ENCODE results near the gene KISS1R. TPM values are rescaled to one million over a fixed set of nuclear protein-coding genes. Genes with fewer than 3 reads are reported as not detected.
A peak's percentile ranks its signal among the peaks of the same experiment; 100 is the strongest.

Gene KISS1R
- polyA plus RNA-seq, 1 donor (not counting 4 experiments of a cell fraction or from before 2014, with no cell fraction given), result not detected

- Histone ChIP-seq H3K79me2 (ENCODE audit: control insufficient read depth, insufficient read depth, low read length) (no peaks in the 10 kb centered on the region), H3K9me1 (ENCODE audit: control insufficient read depth, extremely low read depth, insufficient read depth, low read length) (no peaks in the 10 kb centered on the region), H3K36me3 (ENCODE audit: control insufficient read depth in 2 of 2, extremely low read depth in 1 of 2, insufficient read depth in 2 of 2, low read length in 2 of 2) (peaks cover 5 to 17% of the 10 kb centered on the region in 2 experiments), H3K9me3 (ENCODE audit: control insufficient read depth, low read depth, low read length) (no peaks in the 10 kb centered on the region), H2AFZ (ENCODE audit: control insufficient read depth, low read length) (no peak overlapping the region), H3K27ac (ENCODE audit: control insufficient read depth, insufficient read depth, low read length) (no peak overlapping the region), H3K9ac (ENCODE audit: control insufficient read depth, extremely low read depth, insufficient read depth, low read length) (no peak overlapping the region), H3K4me2 (ENCODE audit: control insufficient read depth, extremely low read depth, insufficient read depth, low read depth, low read length) (no peak overlapping the region), H3K27me3 (ENCODE audit: control insufficient read depth, extremely low read depth, insufficient read depth, low read length) (no peaks in the 10 kb centered on the region), H3K4me1 (ENCODE audit: control insufficient read depth, extremely low read depth, insufficient read depth, low read length) (no peaks in the 10 kb centered on the region), H4K20me1 (ENCODE audit: control insufficient read depth, extremely low read depth, insufficient read depth, low read length) (no peaks in the 10 kb centered on the region), H3K4me3 (ENCODE audit: control insufficient read depth in 2 of 3, extremely low read depth in 1 of 3, insufficient read depth in 2 of 3, low read depth in 1 of 3, low read length in 3 of 3) (no peak overlapping the region)
- dilution Hi-C loops (cut with MboI; ENCODE audit: extremely low pct_ligation_motif_present, low sequenced_read_pairs), result no loop called here
- FAIRE-seq (no peak), DNase-seq (ENCODE audit: low read depth, low spot score) (no peak)
- no peak for TF ChIP-seq EZH2 (IDR thresholded peaks at IDR 0.05; ENCODE audit: low read length)
- peak in 1 of 3 experiments; percentile 11 for TF ChIP-seq CTCF (optimal IDR thresholded peaks at IDR 0.05 in 1 of 3, IDR thresholded peaks at IDR 0.05 in 1 of 3, conservative IDR thresholded peaks at IDR 0.05 in 1 of 3; ENCODE audit: extremely low read depth in 1 of 3, insufficient read depth in 2 of 3, low read length in 3 of 3)
These were observed 19.6 kb upstream of the KISS1R start for GRCh38 chr19:897442-898039.

- TF ChIP-seq CTCF (optimal IDR thresholded peaks at IDR 0.05 in 1 of 3, IDR thresholded peaks at IDR 0.05 in 1 of 3, conservative IDR thresholded peaks at IDR 0.05 in 1 of 3; ENCODE audit: extremely low read depth in 1 of 3, insufficient read depth in 2 of 3, low read length in 3 of 3) (no peak), EZH2 (IDR thresholded peaks at IDR 0.05; ENCODE audit: low read length) (no peak)
- no peak overlapping the region for H2AFZ ChIP-seq (ENCODE audit: control insufficient read depth, low read length)
- H3K4me3 ChIP-seq (ENCODE audit: control insufficient read depth in 2 of 3, extremely low read depth in 1 of 3, insufficient read depth in 2 of 3, low read depth in 1 of 3, low read length in 3 of 3), result no peak overlapping the region
- no peak overlapping the region for H3K4me2 ChIP-seq (ENCODE audit: control insufficient read depth, extremely low read depth, insufficient read depth, low read depth, low read length)
- H3K27me3 ChIP-seq (ENCODE audit: control insufficient read depth, extremely low read depth, insufficient read depth, low read length), result no peaks in the 10 kb centered on the region
- H3K9me1 ChIP-seq (ENCODE audit: control insufficient read depth, extremely low read depth, insufficient read depth, low read length), result no peaks in the 10 kb centered on the region
- no peaks in the 10 kb centered on the region for H4K20me1 ChIP-seq (ENCODE audit: control insufficient read depth, extremely low read depth, insufficient read depth, low read length)
- no peaks in the 10 kb centered on the region for H3K4me1 ChIP-seq (ENCODE audit: control insufficient read depth, extremely low read depth, insufficient read depth, low read length)
- FAIRE-seq (no peak), DNase-seq (ENCODE audit: low read depth, low spot score) (no peak)
- peaks cover 5 to 17% of the 10 kb centered on the region in 2 experiments for H3K36me3 ChIP-seq (ENCODE audit: control insufficient read depth in 2 of 2, extremely low read depth in 1 of 2, insufficient read depth in 2 of 2, low read length in 2 of 2)
- dilution Hi-C loops (cut with MboI; ENCODE audit: extremely low pct_ligation_motif_present, low sequenced_read_pairs), result no loop called here
- no peak overlapping the region for H3K9ac ChIP-seq (ENCODE audit: control insufficient read depth, extremely low read depth, insufficient read depth, low read length)
- H3K27ac ChIP-seq (ENCODE audit: control insufficient read depth, insufficient read depth, low read length), result no peak overlapping the region
- H3K79me2 ChIP-seq (ENCODE audit: control insufficient read depth, insufficient read depth, low read length), result peaks cover 5% of the 10 kb centered on the region
- H3K9me3 ChIP-seq (ENCODE audit: control insufficient read depth, low read depth, low read length), result no peaks in the 10 kb centered on the region
These were observed 18.5 kb upstream of the KISS1R start for GRCh38 chr19:898663-899062.
